Naive thymus-derived CD4-positive, alpha-beta T cell (primary cell): ENCODE data around the gene P2RY6. TPM values are rescaled to one million over a fixed set of nuclear protein-coding genes. Genes with fewer than 3 reads are reported as not detected.

Experiments
- ATAC-seq: fragments of 150-1000 bp; cut with Tn5 transposase; 2 replicates; pipeline ENCODE4 v1.10.0; 2021; ENCODE audit warnings: mild to moderate bottlenecking, moderate library complexity
- CTCF ChIA-PET: fragments of 350-600 bp; sonication (Branson Sonifier 250); formaldehyde crosslinking; loops from one replicate; lab custom pipeline; 2021; ENCODE audit warnings: antibody characterized with exemption; lab: Charles Lee
- POLR2A ChIA-PET: fragments of 350-600 bp; sonication (Branson Sonifier 250); formaldehyde crosslinking; loops from one replicate; lab custom pipeline; 2021; ENCODE audit warnings: antibody characterized with exemption, inconsistent platforms; lab: Charles Lee
- DNase-seq, 9 donors: peaks; one replicate each; pipeline versions ENCODE4 v3.0.0 to v3.0.0-alpha.2; 2020 to 2022; ENCODE audit warnings: mixed read lengths in 1 of 9
- H3K27ac ChIP-seq: one replicate; pipeline ENCODE4 v1.7.0; 2013; ENCODE audit warnings: mild to moderate bottlenecking, low read depth, low read length, moderate library complexity
- H3K27me3 ChIP-seq, 2 donors: one replicate each; pipeline ENCODE4 v1.7.0; 2013; ENCODE audit warnings: low read length in 2 of 2, mild to moderate bottlenecking in 2 of 2, moderate library complexity in 2 of 2; ENCODE audit not compliant: control insufficient read depth in 2 of 2, insufficient read depth in 2 of 2
- H3K36me3 ChIP-seq, 3 experiments: 1 replicate in 2 of 3; 2 replicates in 1 of 3; pipeline ENCODE4 v1.7.0; 2013; ENCODE audit warnings: low read length in 3 of 3, mild to moderate bottlenecking in 3 of 3, moderate library complexity in 1 of 3; ENCODE audit not compliant: insufficient read depth in 3 of 3, control insufficient read depth in 2 of 3
- H3K4me1 ChIP-seq, 2 donors: one replicate each; pipeline ENCODE4 v1.7.0; 2013; ENCODE audit warnings: low read length in 2 of 2, mild to moderate bottlenecking in 2 of 2, moderate library complexity in 1 of 2; ENCODE audit not compliant: control insufficient read depth in 2 of 2, insufficient read depth in 2 of 2
- H3K4me3 ChIP-seq: 2 replicates; pipeline ENCODE4 v1.7.0; 2013; ENCODE audit warnings: mild to moderate bottlenecking, low read length
- H3K9me3 ChIP-seq, 3 experiments: 1 replicate in 2 of 3; 2 replicates in 1 of 3; pipeline ENCODE4 v1.7.0; 2013; ENCODE audit warnings: low read length in 3 of 3; ENCODE audit not compliant: control insufficient read depth in 2 of 3
- H3K27ac Mint-ChIP-seq, 9 donors: one replicate each; pipeline ENCODE4 v1.8.0; 2020 to 2022; ENCODE audit warnings: mixed read lengths in 9 of 9, mild to moderate bottlenecking in 8 of 9, moderate library complexity in 5 of 9, inconsistent platforms in 2 of 9
- H3K27me3 Mint-ChIP-seq, 5 donors: one replicate each; pipeline ENCODE4 v1.8.0; 2021 to 2022; ENCODE audit warnings: mixed read lengths in 5 of 5, mild to moderate bottlenecking in 1 of 5
- H3K36me3 Mint-ChIP-seq, 5 donors: one replicate each; pipeline ENCODE4 v1.8.0; 2020 to 2022; ENCODE audit warnings: mixed read lengths in 5 of 5, mild to moderate bottlenecking in 3 of 5, inconsistent platforms in 1 of 5
- H3K4me1 Mint-ChIP-seq, 7 donors: one replicate each; pipeline ENCODE4 v1.8.0; 2020 to 2022; ENCODE audit warnings: mixed read lengths in 7 of 7, mild to moderate bottlenecking in 3 of 7, inconsistent platforms in 1 of 7
- H3K4me3 Mint-ChIP-seq, 10 donors: one replicate each; pipeline ENCODE4 v1.8.0; 2020 to 2022; ENCODE audit warnings: mild to moderate bottlenecking in 10 of 10, mixed read lengths in 10 of 10, moderate library complexity in 6 of 10, inconsistent platforms in 2 of 10
- H3K9me3 Mint-ChIP-seq, 11 donors: one replicate each; pipeline ENCODE4 v1.8.0; 2020 to 2022; ENCODE audit warnings: mixed read lengths in 11 of 11, mild to moderate bottlenecking in 4 of 11, inconsistent platforms in 1 of 11, moderate library complexity in 1 of 11
- intact Hi-C, 2 donors: fragments of 100-400 bp; cut with micrococcal nuclease; formaldehyde crosslinking; loops; one replicate each; pipeline ENCODE4 v1.15.1; 2023
- polyA plus RNA-seq, 2 donors: library from polyadenylated mRNA; unstranded; fragments of 300-500 nt; fragmentation: Illumina TruSeq; gene quantifications; one replicate each; pipeline ENCODE4 v1.2.3, GENCODE V29; 2021
- total RNA-seq, 6 experiments: library from RNA in 5 of 6; stranded (reverse) in 5 of 6; gene quantifications; 1 replicate in 5 of 6; 2 replicates in 1 of 6; pipeline ENCODE4 v1.2.3 and lab custom pipeline; 2021 to 2026

Gene P2RY6
- total and polyA plus RNA-seq, 7 experiments from 2014 or later = 0.34 to 1.8 (median 0.92) TPM; not detected in 4

DNA sequence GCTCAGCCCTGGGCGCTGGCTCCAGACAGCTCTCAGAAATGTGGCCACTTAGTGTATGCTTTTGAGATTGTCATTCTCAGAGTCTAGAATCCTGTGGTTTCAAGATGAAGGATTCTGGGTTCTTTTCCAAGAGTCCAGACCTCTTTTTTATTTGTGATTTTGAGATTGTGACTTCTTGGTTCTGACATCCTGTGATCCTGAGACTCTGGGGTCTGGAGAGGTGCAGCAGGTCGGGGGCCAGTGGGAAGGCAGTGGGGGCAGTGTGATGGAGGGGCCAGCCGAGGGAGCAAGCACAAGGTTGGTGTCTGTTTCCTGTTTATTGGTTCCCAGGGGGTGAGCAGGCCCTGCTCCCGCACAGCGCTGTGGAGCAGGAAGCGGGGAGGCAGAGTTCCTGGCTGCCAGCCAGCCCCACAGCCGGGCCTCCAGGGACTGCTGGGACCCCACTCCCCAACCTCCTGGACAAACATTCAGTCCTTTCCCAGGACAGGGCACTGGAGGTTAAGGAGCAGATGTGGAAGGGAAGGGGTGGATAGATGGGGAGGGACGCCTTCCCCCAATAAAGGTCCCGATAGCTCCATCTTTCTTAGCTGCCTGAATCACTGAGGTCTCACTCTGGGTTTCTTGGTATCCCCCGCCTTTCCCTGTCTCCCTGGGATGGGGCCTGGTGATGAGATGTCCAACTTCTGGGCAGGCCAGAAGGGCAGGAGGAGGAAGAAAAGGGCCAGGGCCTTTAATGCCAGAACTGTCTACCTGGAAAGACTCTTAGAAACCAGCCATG is 49.7 kb downstream of the P2RY6 start:
- Mint-ChIP-seq H3K27ac (peak overlapping the region in 2 of 9 donors; percentile 20 to 72), H3K4me1 (peaks cover 0 to 11% (median 8%) of the 10 kb centered on the region in 7 donors), H3K4me3 (no peak overlapping the region), H3K27me3 (no peaks in the 10 kb centered on the region), H3K36me3 (peaks cover 0 to 4% (median 0%) of the 10 kb centered on the region in 5 donors), H3K9me3 (no peaks in the 10 kb centered on the region)
- Histone ChIP-seq H3K36me3 (no peaks in the 10 kb centered on the region), H3K4me1 (no peaks in the 10 kb centered on the region), H3K4me3 (no peak overlapping the region), H3K27me3 (no peaks in the 10 kb centered on the region), H3K27ac (no peak overlapping the region), H3K9me3 (no peaks in the 10 kb centered on the region)
- ATAC-seq (no peak), DNase-seq (no peak)
- intact Hi-C loops = no loop called here
- ChIA-PET CTCF (interaction anchor here (3.3 kb wide), 1 partner anchor 13 kb away, joined by 12 read pairs; no protein-coding TSS in a partner anchor), POLR2A (no interaction called here)

DNA sequence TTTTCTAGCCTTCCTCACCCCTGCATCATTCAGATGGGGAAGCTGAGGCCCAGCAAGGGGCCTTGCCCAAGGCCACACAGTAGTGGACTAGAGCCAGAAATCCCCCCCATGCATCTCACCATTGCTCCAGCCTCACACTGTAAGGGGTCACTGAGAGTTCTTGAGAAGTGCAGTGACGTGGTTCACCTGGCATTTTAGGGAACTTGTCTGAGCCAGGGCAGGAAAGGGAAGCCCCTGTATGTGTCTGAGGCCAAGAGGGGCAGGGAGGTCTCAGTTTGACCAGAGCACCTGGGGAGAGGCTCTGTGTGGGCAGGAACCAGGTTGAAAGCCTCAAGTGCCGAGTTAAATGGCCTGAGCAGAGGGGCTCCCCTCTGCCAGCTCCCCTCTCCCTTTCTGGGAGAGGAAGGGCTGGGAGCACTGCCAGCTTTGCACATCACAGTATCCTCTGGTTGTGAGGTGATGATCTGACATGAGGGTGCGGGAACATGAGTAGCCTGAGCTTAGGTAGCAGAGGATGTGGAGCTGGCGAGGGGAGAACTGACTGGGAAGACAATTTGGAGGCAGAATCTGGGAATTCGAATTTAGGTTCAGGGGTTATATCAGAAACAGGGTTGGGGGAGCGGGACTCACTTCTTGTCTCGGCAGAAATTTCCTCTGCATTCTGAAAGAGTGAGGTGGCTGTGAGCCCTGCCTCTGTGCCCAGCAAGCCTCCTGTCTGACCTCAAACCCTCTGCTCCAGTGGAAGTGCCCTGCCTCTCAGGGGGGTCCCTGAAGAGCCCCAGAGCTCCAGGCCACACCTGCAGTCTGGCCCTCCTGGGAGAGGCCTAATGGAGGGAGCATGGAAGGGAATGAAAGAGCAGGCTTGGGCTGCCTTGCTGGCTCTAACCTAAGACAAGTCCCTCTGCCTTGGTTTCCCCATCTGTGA is 50.5 kb downstream of the P2RY6 start:
- CTCF ChIA-PET = interaction anchor here (3.3 kb wide), 1 partner anchor 12 kb away, joined by 12 read pairs; no protein-coding TSS in a partner anchor

DNA sequence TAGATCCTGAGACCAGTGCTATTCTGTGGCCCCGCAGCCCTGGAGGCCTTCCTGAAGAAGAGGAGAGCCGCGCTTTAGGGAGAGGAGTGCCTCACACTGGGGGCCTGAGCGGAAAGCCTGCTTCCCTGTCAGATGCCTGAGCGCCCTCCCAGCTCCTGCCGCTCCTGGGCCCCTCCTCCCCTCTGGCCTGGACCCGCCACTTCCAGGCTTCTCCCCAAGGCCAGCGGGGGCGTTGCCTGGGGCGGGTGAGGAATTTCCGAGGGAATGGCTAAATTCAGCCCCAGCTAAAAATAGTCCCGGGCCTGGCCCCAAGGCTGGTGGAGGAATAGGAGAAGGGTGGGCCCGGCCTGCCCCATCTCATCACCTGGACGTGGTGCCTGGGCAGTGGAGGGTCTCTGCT is 51.3 kb downstream of the P2RY6 start:
- POLR2A ChIA-PET = no interaction called here
- CTCF ChIA-PET = interaction anchor here (3.3 kb wide), 1 partner anchor 12 kb away, joined by 12 read pairs; no protein-coding TSS in a partner anchor
- H3K27ac ChIP-seq = no peak overlapping the region
- Mint-ChIP-seq H3K9me3 (no peaks in the 10 kb centered on the region), H3K27ac (no peak overlapping the region), H3K36me3 (peaks cover 0 to 4% (median 0%) of the 10 kb centered on the region in 5 donors), H3K27me3 (no peaks in the 10 kb centered on the region), H3K4me1 (peaks cover 0 to 11% (median 8%) of the 10 kb centered on the region in 7 donors), H3K4me3 (no peak overlapping the region)
- H3K27me3 ChIP-seq = no peaks in the 10 kb centered on the region
- no peak for ATAC-seq
- DNase-seq = no peak
- H3K4me3 ChIP-seq = no peak overlapping the region
- H3K9me3 ChIP-seq = no peaks in the 10 kb centered on the region
- intact Hi-C loops = no loop called here
- no peaks in the 10 kb centered on the region for H3K36me3 ChIP-seq
- H3K4me1 ChIP-seq = no peaks in the 10 kb centered on the region

More for the DNA sequence above, 50.5 kb downstream of the P2RY6 start:
- Mint-ChIP-seq H3K9me3 (no peaks in the 10 kb centered on the region), H3K27ac (peak overlapping the region in 1 of 9 donors; percentile 72), H3K36me3 (peaks cover 0 to 4% (median 0%) of the 10 kb centered on the region in 5 donors), H3K4me1 (peaks cover 0 to 11% (median 8%) of the 10 kb centered on the region in 7 donors), H3K4me3 (no peak overlapping the region), H3K27me3 (no peaks in the 10 kb centered on the region)
- Histone ChIP-seq H3K27me3 (no peaks in the 10 kb centered on the region), H3K9me3 (no peaks in the 10 kb centered on the region), H3K4me1 (no peaks in the 10 kb centered on the region), H3K36me3 (no peaks in the 10 kb centered on the region), H3K4me3 (no peak overlapping the region), H3K27ac (no peak overlapping the region)
- POLR2A ChIA-PET = no interaction called here
- DNase-seq (no peak), ATAC-seq (peak; percentile 59)
- intact Hi-C loops = no loop called here

DNA sequence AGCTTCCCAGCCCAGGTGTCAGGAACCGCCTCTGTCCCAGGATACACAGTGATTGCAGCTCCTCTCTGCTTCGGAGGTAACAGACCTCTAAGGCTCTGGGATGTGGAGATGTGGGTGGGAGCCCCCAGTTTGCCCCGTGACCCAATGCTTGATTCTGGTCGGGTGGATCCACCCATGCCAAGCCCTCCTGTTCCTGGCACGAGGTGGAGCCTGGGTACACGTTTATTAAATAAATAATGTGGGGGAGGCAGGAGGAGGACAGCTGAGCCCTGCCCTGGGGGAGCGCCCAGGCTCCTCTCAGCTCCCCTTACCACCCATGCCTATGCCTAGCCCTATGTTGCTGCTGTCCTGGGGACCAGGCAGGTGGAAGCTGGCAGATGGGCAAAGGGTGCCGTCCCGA is 52.0 kb downstream of the P2RY6 start:
- H3K36me3 Mint-ChIP-seq = peaks cover 0 to 3% (median 0%) of the 10 kb centered on the region in 5 donors
- CTCF ChIA-PET = no interaction called here
- no peaks in the 10 kb centered on the region for H3K4me1 ChIP-seq
- no peaks in the 10 kb centered on the region for H3K27me3 ChIP-seq
- no peak overlapping the region for H3K4me3 ChIP-seq
- H3K27ac ChIP-seq = no peak overlapping the region
- H3K27ac Mint-ChIP-seq = no peak overlapping the region
- no peaks in the 10 kb centered on the region for H3K9me3 ChIP-seq
- peaks cover 0 to 2% (median 0%) of the 10 kb centered on the region in 5 donors for H3K27me3 Mint-ChIP-seq
- POLR2A ChIA-PET = no interaction called here
- H3K9me3 Mint-ChIP-seq = no peaks in the 10 kb centered on the region
- DNase-seq = no peak
- intact Hi-C loops = no loop called here
- peaks cover 0 to 11% (median 8%) of the 10 kb centered on the region in 7 donors for H3K4me1 Mint-ChIP-seq
- H3K36me3 ChIP-seq = no peaks in the 10 kb centered on the region
- ATAC-seq = no peak
- no peak overlapping the region for H3K4me3 Mint-ChIP-seq

DNA sequence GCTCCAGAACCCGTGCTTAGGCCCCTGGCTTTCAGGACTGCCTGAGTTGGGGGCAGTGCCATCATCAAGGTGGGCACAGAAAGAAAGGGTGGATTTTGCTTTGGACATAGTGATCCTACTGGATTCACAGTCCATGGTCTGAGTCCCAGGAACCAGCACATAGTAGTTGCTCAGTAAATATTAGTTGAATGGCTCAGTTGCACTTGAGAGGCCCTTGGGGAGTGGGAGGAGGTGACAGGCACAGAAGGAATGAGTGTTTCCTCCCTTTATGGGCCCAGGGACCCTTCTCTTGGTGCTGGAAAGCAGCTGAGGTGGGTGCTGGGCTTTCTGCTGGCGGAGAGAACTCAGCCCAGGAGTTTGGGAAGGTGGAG is 52.5 kb downstream of the P2RY6 start:
- Histone ChIP-seq H3K27ac (no peak overlapping the region), H3K27me3 (no peaks in the 10 kb centered on the region), H3K36me3 (no peaks in the 10 kb centered on the region), H3K4me3 (no peak overlapping the region), H3K9me3 (no peaks in the 10 kb centered on the region), H3K4me1 (no peaks in the 10 kb centered on the region)
- Mint-ChIP-seq H3K27me3 (peaks cover 0 to 2% (median 0%) of the 10 kb centered on the region in 5 donors), H3K4me1 (peaks cover 0 to 11% (median 8%) of the 10 kb centered on the region in 7 donors), H3K27ac (no peak overlapping the region), H3K4me3 (no peak overlapping the region), H3K36me3 (no peaks in the 10 kb centered on the region), H3K9me3 (no peaks in the 10 kb centered on the region)
- intact Hi-C loops = no loop called here
- CTCF ChIA-PET = no interaction called here
- no peak for DNase-seq
- POLR2A ChIA-PET = no interaction called here
- ATAC-seq = no peak

DNA sequence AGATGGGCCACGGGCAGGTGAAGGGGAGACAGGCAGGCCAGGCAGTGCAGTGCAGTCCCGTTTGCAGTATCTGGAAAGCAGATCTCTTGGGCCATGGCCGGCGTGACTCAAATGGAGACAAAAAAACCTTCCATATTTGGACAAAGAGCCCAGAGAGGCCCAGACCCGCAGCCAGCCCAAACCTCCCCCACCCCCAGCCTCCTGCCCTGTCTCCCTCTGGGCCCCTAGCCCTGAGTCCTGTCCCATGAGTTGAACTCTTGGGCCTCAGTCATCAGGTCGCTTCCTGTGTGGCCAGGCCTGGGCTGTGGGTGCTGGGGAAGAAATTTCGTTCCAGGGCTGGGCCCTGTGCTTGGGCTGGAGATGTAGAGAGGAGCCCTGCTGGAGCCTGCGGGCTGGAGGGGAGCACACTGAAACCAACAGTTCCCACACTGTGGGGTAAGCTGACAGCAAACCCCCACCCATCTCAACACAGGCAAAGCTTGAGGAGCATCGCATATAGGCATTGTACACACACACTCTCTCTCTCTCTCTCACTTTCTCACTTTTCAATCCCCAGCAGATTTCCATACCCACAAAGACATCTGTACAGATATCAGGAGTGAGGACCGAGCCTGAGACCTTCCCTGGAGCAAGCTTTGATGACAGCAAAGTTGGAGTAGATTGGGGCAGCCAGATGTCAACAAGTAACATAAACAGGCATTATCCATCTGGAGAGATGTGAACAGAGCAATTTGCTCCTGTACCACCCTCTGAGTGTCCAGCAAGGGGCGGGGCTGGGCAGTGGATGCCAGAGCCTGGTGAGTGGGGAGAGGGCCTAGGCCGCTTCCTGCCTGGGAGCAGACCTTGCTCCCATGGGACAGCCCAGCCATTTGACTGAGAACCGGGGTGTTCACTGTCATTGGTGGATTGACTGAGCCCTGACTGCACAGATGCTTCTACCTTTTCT is 53.2 kb downstream of the P2RY6 start:
- Mint-ChIP-seq H3K4me3 (no peak overlapping the region), H3K27me3 (peaks cover 0 to 4% (median 0%) of the 10 kb centered on the region in 5 donors), H3K36me3 (no peaks in the 10 kb centered on the region), H3K27ac (peak overlapping the region in 3 of 9 donors; percentile 23 to 60 (median 40)), H3K9me3 (no peaks in the 10 kb centered on the region), H3K4me1 (peaks cover 0 to 11% (median 8%) of the 10 kb centered on the region in 7 donors)
- DNase-seq (no peak), ATAC-seq (no peak)
- no peaks in the 10 kb centered on the region for H3K4me1 ChIP-seq
- no peak overlapping the region for H3K4me3 ChIP-seq
- H3K9me3 ChIP-seq = no peaks in the 10 kb centered on the region
- H3K27me3 ChIP-seq = no peaks in the 10 kb centered on the region
- ChIA-PET CTCF (no interaction called here), POLR2A (no interaction called here)
- intact Hi-C loops = no loop called here
- no peaks in the 10 kb centered on the region for H3K36me3 ChIP-seq
- H3K27ac ChIP-seq = no peak overlapping the region
